GM12892 (cell line): ENCODE measurements around the gene APPL2.

Source experiments
- POLR2A ChIP-seq: IDR thresholded peaks from 2 replicates; pipeline ENCODE4 v1.6.1; 2011; ENCODE audit warnings: low read depth, low read length, control low read depth
- POLR2AphosphoS5 ChIP-seq: IDR thresholded peaks from 2 replicates; pipeline ENCODE4 v1.6.1; 2011; ENCODE audit warnings: low read depth, low read length, control low read depth
- TAF1 ChIP-seq: IDR thresholded peaks from 2 replicates; pipeline ENCODE4 v1.6.1; 2011; ENCODE audit warnings: low read depth, mild to moderate bottlenecking, control low read depth, low read length, borderline replicate concordance

GRCh38 chr12:105228966-105229365, 7.0 kb downstream of the APPL2 start:
- TF ChIP-seq POLR2AphosphoS5, result no peak
- TF ChIP-seq POLR2A, result no peak
- TF ChIP-seq TAF1, result no peak
